Measurements from ENCODE around the gene ICA1.

DNA sequence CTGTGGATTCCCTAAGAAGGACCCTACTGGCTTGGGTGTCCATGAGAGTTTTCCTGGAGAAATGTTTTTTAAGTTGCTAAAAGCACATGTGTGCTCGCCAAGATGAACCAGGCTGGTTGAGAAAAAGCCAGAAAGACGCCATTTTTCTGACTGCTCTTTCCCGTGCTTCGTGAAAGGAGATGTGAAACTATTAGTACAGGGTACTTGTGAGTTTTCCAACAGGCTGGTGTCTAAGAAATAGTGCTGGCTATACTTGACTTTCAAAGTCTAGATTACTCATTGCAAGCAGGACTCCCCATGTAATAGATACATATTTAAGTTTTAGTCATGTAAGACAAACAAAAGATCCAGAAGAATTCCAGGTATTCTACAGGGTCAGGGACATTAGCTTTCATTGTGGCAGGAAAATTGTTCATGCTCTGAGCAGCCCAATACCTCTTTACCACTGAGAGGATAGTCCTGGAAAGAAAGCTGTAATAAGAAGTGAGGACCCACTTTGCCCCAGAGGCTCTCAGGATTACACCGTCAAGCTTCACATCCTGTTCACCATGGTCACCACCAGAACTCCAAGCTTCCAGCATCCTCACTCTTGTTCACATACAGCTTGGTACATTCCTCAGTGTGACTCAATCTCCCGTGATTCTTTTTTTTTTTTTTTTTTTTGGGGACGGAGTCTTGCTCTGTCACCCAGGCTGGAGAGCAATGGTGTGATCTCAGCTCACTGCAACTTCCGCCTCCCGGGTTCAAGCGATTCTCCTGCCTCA is 43.8 kb upstream of the ICA1 start:
- TF ChIP-seq EZH2phosphoT487 (IDR thresholded peaks at IDR 0.05; ENCODE audit: borderline replicate concordance, low read length) (no peak), CTCF (IDR thresholded peaks at IDR 0.05; ENCODE audit: low read depth, low read length, poor library complexity, severe bottlenecking) (no peak)

Data from DOHH2 (cell line).